H1 (cell line): ENCODE measurements around the gene LGALS3. TPM values are rescaled to one million over a fixed set of nuclear protein-coding genes. Genes with fewer than 3 reads are reported as not detected.
A peak's percentile ranks its signal among the peaks of the same experiment; 100 is the strongest.

Experiments used
- CTCF ChIA-PET: fragments of 300-600 bp; sonication (Branson Sonifier 250); formaldehyde crosslinking; loops from one replicate; lab custom pipeline; 2021; ENCODE audit not compliant: partially characterized antibody; lab: Charles Lee
- POLR2A ChIA-PET: fragments of 300-600 bp; sonication (Branson Sonifier 250); formaldehyde crosslinking; loops from one replicate; lab custom pipeline; 2021; ENCODE audit warnings: inconsistent platforms; ENCODE audit not compliant: partially characterized antibody; lab: Charles Lee
- DNase-seq, 2 experiments: peaks; one replicate each; pipeline versions ENCODE4 v3.0.0 to v3.0.0-alpha.2; 2010 to 2022; ENCODE audit warnings: low spot score in 2 of 2, low read depth in 1 of 2, mixed read lengths in 1 of 2
- FAIRE-seq: peaks from 2 replicates; lab custom pipeline; 2011; peaks lifted over from hg19 to GRCh38; lab: Jason Lieb, UNC
- H2AFZ ChIP-seq: 2 replicates; pipeline ENCODE4 v1.8.1; 2012; ENCODE audit warnings: low read length, inconsistent platforms
- H2AK5ac ChIP-seq: 2 replicates; pipeline ENCODE4 v1.6.1; 2013; ENCODE audit warnings: low read depth, low read length
- H2BK120ac ChIP-seq: replicated peaks from 2 replicates; pipeline ENCODE3; 2013; ENCODE audit warnings: low read depth, low read length, inconsistent platforms
- H2BK12ac ChIP-seq: 2 replicates; pipeline ENCODE4 v1.6.1; 2013; ENCODE audit warnings: low read depth, low read length
- H2BK15ac ChIP-seq: 2 replicates; pipeline ENCODE4 v1.6.1; 2013; ENCODE audit warnings: low read length
- H2BK20ac ChIP-seq: 2 replicates; pipeline ENCODE4 v1.6.1; 2013; ENCODE audit warnings: low read length
- H2BK5ac ChIP-seq: 2 replicates; pipeline ENCODE4 v1.6.1; 2013; ENCODE audit warnings: low read depth, low read length
- H3K14ac ChIP-seq: 2 replicates; pipeline ENCODE4 v1.6.1; 2013; ENCODE audit warnings: inconsistent platforms; ENCODE audit not compliant: insufficient read length
- H3K18ac ChIP-seq: 2 replicates; pipeline ENCODE4 v1.6.1; 2013; ENCODE audit warnings: low read length; ENCODE audit errors: extremely low read depth
- H3K23ac ChIP-seq: 2 replicates; pipeline ENCODE4 v1.6.1; 2013; ENCODE audit warnings: inconsistent platforms; ENCODE audit not compliant: insufficient read length
- H3K23me2 ChIP-seq: 2 replicates; pipeline ENCODE4 v1.6.1; 2013; ENCODE audit warnings: low read depth, low read length
- H3K27ac ChIP-seq: 2 replicates; pipeline ENCODE4 v1.6.1; 2011; ENCODE audit warnings: low read depth, low read length, inconsistent platforms
- H3K27me3 ChIP-seq, 4 experiments: replicated peaks in 1 of 4; 1 replicate in 1 of 4; 2 replicates in 3 of 4; pipeline versions ENCODE4 v1.6.1 to v1.8.1; 2011 to 2013; ENCODE audit warnings: low read length in 3 of 4, mild to moderate bottlenecking in 3 of 4, inconsistent platforms in 2 of 4, mixed read lengths in 2 of 4, moderate library complexity in 1 of 4; ENCODE audit not compliant: control insufficient read depth in 3 of 4, insufficient read depth in 3 of 4; ENCODE audit errors: extremely low read depth in 1 of 4
- H3K36me3 ChIP-seq, 4 experiments: 2 replicates each; pipeline versions ENCODE4 v1.6.1 to v1.8.1; 2011 to 2013; ENCODE audit warnings: mild to moderate bottlenecking in 4 of 4, low read length in 3 of 4, moderate library complexity in 2 of 4, control low read depth in 1 of 4, inconsistent platforms in 1 of 4; ENCODE audit not compliant: insufficient read depth in 4 of 4, control insufficient read depth in 2 of 4
- H3K4ac ChIP-seq: replicated peaks from 2 replicates; pipeline ENCODE3; 2013; ENCODE audit warnings: low read length, low read depth, mixed read lengths, inconsistent platforms; ENCODE audit not compliant: insufficient read length
- H3K4me1 ChIP-seq, 4 experiments: replicated peaks in 1 of 4; 1 replicate in 1 of 4; 2 replicates in 3 of 4; pipeline versions ENCODE4 v1.6.1 to v1.8.1; 2011 to 2013; ENCODE audit warnings: low read length in 3 of 4, inconsistent platforms in 2 of 4, mixed read lengths in 1 of 4; ENCODE audit not compliant: insufficient read depth in 4 of 4, control insufficient read depth in 3 of 4
- H3K4me2 ChIP-seq, 2 experiments: 2 replicates each; pipeline versions ENCODE4 v1.6.1 to v1.8.1; 2011 to 2013; ENCODE audit warnings: low read depth in 2 of 2, low read length in 2 of 2, control low read depth in 1 of 2, inconsistent platforms in 1 of 2, mild to moderate bottlenecking in 1 of 2; ENCODE audit not compliant: insufficient read depth in 1 of 2
- H3K4me3 ChIP-seq, 4 experiments: fragments of 200-600, 300-600 bp in 1 of 4; sonication (generic), shearing (Covaris generic), sonication (Bioruptor Twin) in 1 of 4; 2 replicates each; pipeline versions ENCODE4 v1.5.1 to v1.8.1; 2011 to 2016; ENCODE audit warnings: low read length in 4 of 4, low read depth in 3 of 4, control low read depth in 2 of 4, inconsistent platforms in 2 of 4, mild to moderate bottlenecking in 2 of 4, mixed read lengths in 1 of 4, moderate library complexity in 1 of 4; ENCODE audit not compliant: insufficient read depth in 2 of 4; ENCODE audit errors: extremely low read depth in 1 of 4
- H3K56ac ChIP-seq: replicated peaks from 2 replicates; pipeline ENCODE3; 2013; ENCODE audit warnings: low read depth, mild to moderate bottlenecking, mixed read lengths, low read length, inconsistent platforms; ENCODE audit not compliant: insufficient read length
- H3K79me1 ChIP-seq: 2 replicates; pipeline ENCODE4 v1.6.1; 2013; ENCODE audit warnings: low read depth, low read length, control low read depth
- H3K79me2 ChIP-seq, 2 experiments: 2 replicates each; pipeline versions ENCODE4 v1.6.1 to v1.8.1; 2012 to 2013; ENCODE audit warnings: low read length in 2 of 2, mild to moderate bottlenecking in 2 of 2, inconsistent platforms in 1 of 2; ENCODE audit not compliant: insufficient read depth in 2 of 2, control insufficient read depth in 1 of 2
- H3K9ac ChIP-seq, 4 experiments: replicated peaks in 1 of 4; 1 replicate in 1 of 4; 2 replicates in 3 of 4; pipeline versions ENCODE4 v1.6.1 to v1.8.1; 2011 to 2013; ENCODE audit warnings: low read depth in 3 of 4, low read length in 3 of 4, control low read depth in 2 of 4, mild to moderate bottlenecking in 2 of 4, moderate library complexity in 2 of 4, inconsistent platforms in 1 of 4; ENCODE audit errors: extremely low read depth in 1 of 4
- H3K9me3 ChIP-seq, 2 experiments: 2 replicates each; pipeline versions ENCODE4 v1.6.1 to v1.8.1; 2012 to 2013; ENCODE audit warnings: mild to moderate bottlenecking in 2 of 2, moderate library complexity in 2 of 2, control low read depth in 1 of 2, inconsistent platforms in 1 of 2, low read depth in 1 of 2, low read length in 1 of 2, mixed read lengths in 1 of 2; ENCODE audit not compliant: insufficient read depth in 2 of 2
- H4K20me1 ChIP-seq, 2 experiments: replicated peaks in 1 of 2; 2 replicates each; pipeline versions ENCODE3 to v1.8.1; 2011 to 2013; ENCODE audit warnings: inconsistent platforms in 2 of 2, low read length in 2 of 2, mild to moderate bottlenecking in 1 of 2; ENCODE audit not compliant: insufficient read depth in 2 of 2, control insufficient read depth in 1 of 2
- H4K5ac ChIP-seq: 2 replicates; pipeline ENCODE4 v1.6.1; 2013; ENCODE audit warnings: low read length, low read depth, mixed read lengths, inconsistent platforms; ENCODE audit not compliant: insufficient read length
- H4K8ac ChIP-seq: 2 replicates; pipeline ENCODE4 v1.8.0; 2013; ENCODE audit warnings: mild to moderate bottlenecking, moderate library complexity, low read length, inconsistent platforms; ENCODE audit not compliant: insufficient read depth; ENCODE audit errors: extremely low read depth
- H4K91ac ChIP-seq: replicated peaks from 2 replicates; pipeline ENCODE3; 2013; ENCODE audit warnings: low read length, mixed read lengths, inconsistent platforms; ENCODE audit not compliant: insufficient read length
- MAFK ChIP-seq: IDR thresholded peaks from 2 replicates; pipeline ENCODE4 v1.6.1; 2012; ENCODE audit warnings: low read depth, mild to moderate bottlenecking, improper control_type of control experiment, low read length
- POLR2A ChIP-seq, 2 experiments: IDR thresholded peaks; 1 replicate in 1 of 2; 2 replicates in 1 of 2; pipeline ENCODE4 v1.6.1; 2011; ENCODE audit warnings: low read depth in 2 of 2, low read length in 2 of 2, mild to moderate bottlenecking in 2 of 2; ENCODE audit errors: control extremely low read depth in 1 of 2
- WGBS, 2 experiments: shearing (Covaris generic) in 1 of 2; methylation state at CpG; one replicate each; pipeline versions ENCODE4 v1.1.6 to v1.1.7; 2013 to 2015; ENCODE audit warnings: low lambda C conversion rate in 2 of 2, mixed read lengths in 2 of 2, inconsistent platforms in 1 of 2, low coverage in 1 of 2, missing lambda C conversion rate in 1 of 2; ENCODE audit not compliant: insufficient replicate concordance in 2 of 2, insufficient coverage in 1 of 2, insufficient read length in 1 of 2; ENCODE audit errors: extremely low coverage in 1 of 2, missing lambda C conversion rate in 1 of 2; 5-methylcytosine and 5-hydroxymethylcytosine counted together
- polyA plus RNA-seq, 7 experiments: library from polyadenylated mRNA; depleted of rRNA in 3 of 7; stranded (reverse) in 5 of 7; unstranded in 2 of 7; fragments of >200 nt in 5 of 7; fragments of 200-250 nt in 2 of 7; gene quantifications; 1 replicate in 5 of 7; 2 replicates in 1 of 7; 4 replicates in 1 of 7; pipeline versions ENCODE4 v1.2.1 to v1.2.3, GENCODE V29; 2011 to 2013; ENCODE audit warnings: missing spikeins in 2 of 7, mixed read lengths in 2 of 7
- total RNA-seq: library from RNA; stranded (reverse); fragmentation: NEBNext Ultra II Directional; extraction: Animal tissue kit (Norgen Biotek cat#: 25700); gene quantifications from 2 replicates; pipeline ENCODE4 v1.2.1, GENCODE V29; 2021

LGALS3 gene
- total and polyA plus RNA-seq, 2 of the 8 experiments (the other 6 are each of a cell fraction or from before 2014, with no cell fraction given): 9.7 to 14.5 TPM

GRCh38 chr14:55158412-55158811, 29.4 kb downstream of the LGALS3 start:
- Histone ChIP-seq H2BK120ac (no peak overlapping the region), H4K91ac (no peak overlapping the region), H2AK5ac (no peak overlapping the region), H3K27ac (no peak overlapping the region), H3K18ac (no peak overlapping the region), H3K23ac (no peak overlapping the region), H3K9me3 (no peaks in the 10 kb centered on the region), H3K36me3 (peaks cover 9 to 67% (median 50%) of the 10 kb centered on the region in 4 experiments), H4K5ac (no peak overlapping the region), H2BK20ac (no peak overlapping the region), H3K4me2 (no peak overlapping the region), H2BK15ac (no peak overlapping the region), H2BK12ac (no peak overlapping the region), H4K20me1 (peaks cover 0 to under 1% of the 10 kb centered on the region in 2 experiments), H3K4me3 (no peak overlapping the region), H3K23me2 (peaks cover 2% of the 10 kb centered on the region; the same call in 1 of the 2 replicates), H3K79me1 (no peaks in the 10 kb centered on the region), H3K4me1 (no peaks in the 10 kb centered on the region), H2BK5ac (no peak overlapping the region), H3K14ac (no peak overlapping the region), H3K27me3 (no peaks in the 10 kb centered on the region), H3K79me2 (no peaks in the 10 kb centered on the region), H3K4ac (no peak overlapping the region), H2AFZ (no peak overlapping the region), H4K8ac (no peak overlapping the region), H3K9ac (no peak overlapping the region), H3K56ac (no peak overlapping the region)
- CTCF ChIA-PET: interaction anchor here (1.7 kb wide), 1 partner anchor 20 kb away, joined by 4 read pairs; no protein-coding TSS in a partner anchor
- 96% methylated on average over 3 of the region's 3 CpGs; no CpG with 5 or more reads in 1 of the 2 experiments for WGBS, 2 experiments
- TF ChIP-seq POLR2A (IDR thresholded peaks at IDR 0.05; ENCODE audit: control extremely low read depth in 1 of 2, low read depth in 2 of 2, low read length in 2 of 2) (no peak), MAFK (peak; percentile 74)
- no peak for FAIRE-seq
- DNase-seq: no peak
- POLR2A ChIA-PET: interaction anchor here (0.9 to 2.1 kb wide), 2 partner anchors 10 to 33 kb away, joined by 4 to 5 read pairs; partner anchors contain the start of gene DLGAP5
